GM12892 (cell line): ENCODE results near the gene PASK.

ENCODE experiments used
- DNase-seq: peaks from one replicate; pipeline ENCODE4 v3.0.0; 2011; ENCODE audit not compliant: insufficient read length
- FAIRE-seq: peaks from 2 replicates; lab custom pipeline; 2011; peaks lifted over from hg19 to GRCh38; lab: Jason Lieb, UNC
- POLR2A ChIP-seq: IDR thresholded peaks from 2 replicates; pipeline ENCODE4 v1.6.1; 2011; ENCODE audit warnings: low read depth, low read length, control low read depth
- POLR2AphosphoS5 ChIP-seq: IDR thresholded peaks from 2 replicates; pipeline ENCODE4 v1.6.1; 2011; ENCODE audit warnings: low read depth, low read length, control low read depth
- TAF1 ChIP-seq: IDR thresholded peaks from 2 replicates; pipeline ENCODE4 v1.6.1; 2011; ENCODE audit warnings: low read depth, mild to moderate bottlenecking, control low read depth, low read length, borderline replicate concordance

The PASK gene

DNA sequence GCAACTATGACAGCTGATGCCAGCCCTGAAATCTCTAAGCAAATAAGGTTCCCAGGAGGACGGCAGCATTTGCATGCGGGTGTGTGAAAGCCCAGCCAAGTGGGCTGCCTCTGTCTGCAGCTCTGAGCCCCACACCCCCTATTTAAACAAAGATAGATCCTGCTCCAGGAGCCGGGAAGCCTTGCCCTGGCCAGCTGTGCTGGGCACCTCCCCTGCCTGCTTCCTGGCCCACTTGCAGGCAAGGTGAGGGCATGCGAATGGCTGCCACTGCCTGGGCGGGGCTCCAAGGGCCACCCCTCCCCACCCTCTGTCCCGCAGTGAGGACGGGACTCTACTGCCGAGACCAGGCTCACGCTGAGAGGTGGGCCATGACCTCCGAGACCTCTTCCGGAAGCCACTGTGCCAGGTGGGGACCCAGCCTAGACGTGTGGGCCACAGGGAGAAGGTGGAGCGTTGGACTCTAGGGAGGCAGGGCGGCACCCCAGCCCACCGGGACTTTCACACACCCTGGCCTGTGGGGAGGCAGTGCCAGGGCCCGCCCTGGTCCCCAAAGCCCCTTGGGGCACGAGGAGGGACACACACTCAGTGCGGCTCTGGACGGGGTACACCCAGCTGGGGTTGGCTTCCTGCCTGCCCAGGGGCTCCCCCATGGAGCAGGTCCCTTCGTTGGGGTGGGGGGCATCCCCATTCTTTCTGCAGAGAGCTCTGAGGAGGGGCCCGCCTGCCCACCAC lies 39.3 kb upstream of the PASK start, which contains the start of gene ANO7:
ANO7 (plus strand) TSS at position 317 of the 732 bp plus-strand sequence. CDS start 1,387 bp downstream, outside the sequence.
- DNase-seq (no peak), FAIRE-seq (no peak)

DNA sequence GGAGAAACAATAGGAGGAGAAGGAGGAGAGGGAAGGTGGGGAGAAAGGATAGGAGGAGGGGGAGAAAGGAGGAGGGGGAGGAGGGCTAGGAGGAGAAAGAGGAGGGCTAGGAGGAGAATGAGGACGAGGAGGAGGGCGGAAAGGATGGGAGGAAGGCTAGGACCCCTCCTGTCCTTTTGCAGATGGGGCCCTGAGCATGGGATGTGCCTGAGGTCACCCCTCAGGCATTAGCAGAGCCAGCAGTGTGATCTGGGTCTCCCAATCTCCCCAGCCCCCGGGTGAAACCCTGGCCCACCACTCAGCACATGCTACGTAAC lies 38.6 kb upstream of the PASK start:
- TF ChIP-seq POLR2A, result no peak
- no peak for TF ChIP-seq TAF1
- TF ChIP-seq POLR2AphosphoS5, result no peak
- DNase-seq, result no peak
- no peak for FAIRE-seq

More for the DNA sequence above, 39.3 kb upstream of the PASK start, which contains the start of gene ANO7:
- no peak for TF ChIP-seq POLR2AphosphoS5
- no peak for TF ChIP-seq TAF1
- TF ChIP-seq POLR2A, result no peak

DNA sequence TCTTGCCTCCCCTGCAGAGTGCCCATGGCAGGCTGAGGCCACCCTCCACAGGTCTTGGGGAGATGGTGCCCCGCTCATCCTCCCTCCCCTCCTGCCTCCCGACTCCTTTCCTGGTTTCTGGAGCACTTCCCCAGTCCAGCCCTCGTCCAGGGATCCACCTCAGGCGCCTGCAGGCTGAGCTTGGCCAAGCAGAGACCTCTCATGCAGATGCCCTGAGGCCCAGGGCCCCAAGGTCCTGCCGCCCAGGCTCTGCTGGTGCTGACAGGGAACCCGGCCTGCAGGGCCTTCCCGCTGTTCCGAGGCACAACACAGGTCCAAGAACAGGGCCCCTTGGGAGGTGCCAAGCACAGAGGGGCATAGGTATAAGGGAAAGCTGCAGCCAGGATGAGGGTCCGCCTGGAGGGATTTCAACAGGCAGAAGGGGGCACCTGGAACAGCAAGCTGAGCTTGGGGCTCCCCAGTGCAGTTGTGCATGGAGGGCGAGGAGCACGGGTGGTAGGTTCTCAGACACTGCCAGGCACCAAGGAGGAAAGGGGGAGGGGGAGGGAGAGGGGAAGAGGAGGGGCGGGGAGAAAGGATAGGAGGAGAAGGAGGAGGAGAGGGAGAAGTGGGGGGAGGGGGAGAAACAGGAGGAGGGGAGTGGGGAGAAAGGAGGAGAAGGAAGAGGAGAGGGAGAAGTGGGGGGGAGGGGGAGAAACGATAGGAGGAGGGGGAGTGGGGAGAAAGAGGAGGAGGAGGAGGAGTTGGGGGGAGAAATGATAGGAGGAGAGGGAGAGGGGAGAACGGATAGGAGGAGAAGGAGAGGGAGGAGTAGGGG lies 38.0 kb upstream of the PASK start:
- TF ChIP-seq POLR2AphosphoS5 (no peak), TAF1 (no peak), POLR2A (no peak)
- FAIRE-seq, result no peak
- no peak for DNase-seq

- TF ChIP-seq POLR2AphosphoS5, result no peak
- TF ChIP-seq POLR2A, result no peak
- no peak for DNase-seq
- no peak for FAIRE-seq
These were observed 36.7 kb upstream of the PASK start for GRCh38 chr2:241185961-241186360.

GRCh38 chr2:241184901-241185300 lies 35.6 kb upstream of the PASK start:
- DNase-seq (no peak), FAIRE-seq (no peak)
- TF ChIP-seq TAF1 (no peak), POLR2A (no peak), POLR2AphosphoS5 (no peak)

GRCh38 chr2:241183221-241183620 lies 33.9 kb upstream of the PASK start:
- no peak for DNase-seq
- TF ChIP-seq POLR2A (no peak), TAF1 (no peak), POLR2AphosphoS5 (no peak)
- no peak for FAIRE-seq

GRCh38 chr2:241182531-241183133 lies 33.4 kb upstream of the PASK start:
- DNase-seq (no peak), FAIRE-seq (no peak)
- no peak for TF ChIP-seq POLR2A

DNA sequence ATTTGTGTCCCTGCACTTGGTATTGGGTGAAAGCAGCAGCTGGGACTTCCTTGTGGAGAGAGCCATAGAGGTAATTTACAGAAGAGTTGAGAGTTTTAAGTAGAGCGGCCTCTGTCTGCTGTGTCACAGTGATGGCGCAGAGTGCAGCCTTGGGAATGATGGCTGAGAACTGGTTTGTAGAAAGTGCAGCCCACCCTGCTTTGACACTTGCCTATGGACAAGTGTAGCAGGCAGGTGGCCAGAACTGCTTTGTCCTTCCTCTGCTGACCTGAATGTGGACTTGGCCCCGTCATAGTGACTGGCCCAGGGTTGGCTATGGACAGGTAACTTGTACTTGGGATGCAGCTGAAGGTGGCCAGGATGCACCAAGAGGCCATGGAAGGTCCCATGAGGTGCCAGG lies 32.9 kb upstream of the PASK start:
- no peak for FAIRE-seq
- TF ChIP-seq POLR2AphosphoS5, result no peak
- no peak for TF ChIP-seq TAF1
- TF ChIP-seq POLR2A, result no peak
- DNase-seq, result no peak

GRCh38 chr2:241180495-241180894 lies 31.2 kb upstream of the PASK start:
- FAIRE-seq (no peak), DNase-seq (no peak)
- TF ChIP-seq TAF1, result no peak
- no peak for TF ChIP-seq POLR2A
- TF ChIP-seq POLR2AphosphoS5, result no peak

GRCh38 chr2:241179899-241180298 lies 30.6 kb upstream of the PASK start:
- FAIRE-seq (no peak), DNase-seq (no peak)
- no peak for TF ChIP-seq POLR2AphosphoS5
- TF ChIP-seq TAF1, result no peak
- no peak for TF ChIP-seq POLR2A

GRCh38 chr2:241178961-241179360 lies 29.7 kb upstream of the PASK start:
- DNase-seq, result no peak
- TF ChIP-seq POLR2A (no peak), POLR2AphosphoS5 (no peak), TAF1 (no peak)
- FAIRE-seq, result no peak
